ENCODE data around the gene ZNF236. TPM values are rescaled to one million over a fixed set of nuclear protein-coding genes. Genes with fewer than 3 reads are reported as not detected.
"Not testable (repeated sequence)": the region's sequence is repeated elsewhere in the genome, so short reads cannot be mapped to it uniquely, and the experiment has no call there.

Gene ZNF236
- total and polyA plus RNA-seq, 8 donors, result 2.6 to 13.3 (median 6.7) TPM

DNA sequence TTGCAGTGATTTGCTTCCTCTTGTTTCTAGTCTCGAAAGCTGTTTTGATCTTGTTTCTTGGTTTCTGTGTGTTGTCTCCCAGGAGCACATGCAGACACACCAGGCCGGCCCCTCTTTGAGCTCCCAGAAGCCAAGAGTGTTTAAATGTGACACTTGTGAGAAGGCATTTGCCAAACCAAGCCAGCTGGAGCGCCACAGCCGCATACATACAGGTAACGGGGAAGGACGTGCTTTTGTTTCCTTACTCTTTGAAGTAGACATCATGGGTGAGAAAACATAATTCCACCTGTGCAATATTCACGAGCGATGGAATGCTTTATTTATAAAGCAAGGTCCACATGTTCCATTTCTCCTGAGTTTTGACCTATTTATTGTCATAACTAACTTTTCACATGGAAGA, 137.2 kb downstream of the ZNF236 start:
- Histone ChIP-seq H3K4me3 (no peak overlapping the region), H3K9me3 (no peaks in the 10 kb centered on the region), H3K27me3 (no peaks in the 10 kb centered on the region), H3K27ac (no peak overlapping the region), H3K36me3 (peaks cover 0 to 7% (median 5%) of the 10 kb centered on the region in 3 donors), H3K4me1 (no peaks in the 10 kb centered on the region)
- FAIRE-seq (no peak), ATAC-seq (no peak), DNase-seq (no peak)
- intact Hi-C loops (cut with DNase I), result no loop called here
- TF ChIP-seq CTCF (IDR thresholded peaks at IDR 0.05), result no peak
- 93 to 95% methylated on average over 8 of the region's 8 CpGs for WGBS, 2 donors

DNA sequence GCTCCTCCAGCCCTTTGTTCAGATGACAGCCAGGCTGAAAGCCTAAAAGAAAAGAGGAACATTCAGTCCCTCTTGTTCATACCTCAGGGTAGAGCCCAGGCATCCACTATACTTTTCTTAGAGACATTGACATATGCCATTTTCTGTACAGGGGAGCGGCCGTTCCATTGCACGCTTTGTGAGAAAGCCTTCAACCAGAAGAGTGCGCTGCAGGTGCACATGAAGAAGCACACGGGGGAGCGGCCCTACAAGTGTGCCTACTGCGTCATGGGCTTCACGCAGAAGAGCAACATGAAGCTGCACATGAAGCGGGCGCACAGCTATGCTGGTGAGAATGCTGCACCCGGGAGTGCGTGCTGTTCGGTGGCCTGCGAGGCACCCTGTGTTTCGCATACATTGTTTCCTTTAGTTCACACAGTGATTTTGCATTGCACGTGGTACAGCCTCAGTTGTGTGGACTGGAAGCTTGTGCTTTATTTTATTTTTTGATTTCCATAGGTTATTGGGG, 138.2 kb downstream of the ZNF236 start:
- no peak for TF ChIP-seq CTCF (IDR thresholded peaks at IDR 0.05)
- no peak for FAIRE-seq
- DNase-seq, result no peak
- intact Hi-C loops (cut with DNase I), result no loop called here
- no peak for ATAC-seq
- 92 to 95% methylated on average over 16 of the region's 16 CpGs for WGBS, 2 donors
- Histone ChIP-seq H3K27ac (no peak overlapping the region), H3K4me1 (no peaks in the 10 kb centered on the region), H3K36me3 (peaks cover 0 to 7% (median 5%) of the 10 kb centered on the region in 3 donors), H3K4me3 (no peak overlapping the region), H3K27me3 (no peaks in the 10 kb centered on the region), H3K9me3 (no peaks in the 10 kb centered on the region)

GRCh38 chr18:76962851-76963250, 140.5 kb downstream of the ZNF236 start:
- no peak for FAIRE-seq
- WGBS, 2 donors, result 94 to 95% methylated on average over 1 of the region's 1 CpG
- intact Hi-C loops (cut with DNase I), result no loop called here

DNA sequence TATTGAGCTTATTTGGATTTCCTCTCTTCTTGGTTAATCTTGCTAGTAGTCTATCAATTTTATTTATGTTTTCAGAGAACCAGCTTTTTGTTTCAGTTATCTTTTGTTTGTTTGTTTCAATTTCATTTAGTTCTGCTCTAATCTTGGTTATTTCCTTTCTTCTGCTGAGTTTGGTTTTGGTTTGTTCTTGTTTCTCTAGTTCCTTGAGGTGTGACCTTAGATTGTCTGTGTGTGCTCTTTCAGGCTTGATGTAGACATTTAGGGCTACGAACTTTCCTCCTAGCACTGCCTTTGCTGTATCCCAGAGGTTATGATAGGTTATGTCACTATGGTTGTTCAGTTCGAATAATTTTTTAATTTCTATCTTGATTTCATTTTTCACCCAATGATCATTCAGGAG, 141.6 kb downstream of the ZNF236 start:
- H3K4me1 ChIP-seq, result no peaks in the 10 kb centered on the region
- peaks cover 0 to 7% (median 0%) of the 10 kb centered on the region in 3 donors for H3K36me3 ChIP-seq
- H3K27ac ChIP-seq, result no peak overlapping the region
- no peak for DNase-seq
- no peaks in the 10 kb centered on the region for H3K27me3 ChIP-seq
- FAIRE-seq, result no peak
- no peak for ATAC-seq
- no peak for TF ChIP-seq CTCF (IDR thresholded peaks at IDR 0.05)
- WGBS, 2 donors, result 85 to 95% methylated on average over 2 of the region's 2 CpGs
- H3K4me3 ChIP-seq, result no peak overlapping the region
- no peaks in the 10 kb centered on the region for H3K9me3 ChIP-seq
- intact Hi-C loops (cut with DNase I), result no loop called here

More at GRCh38 chr18:76962851-76963250, 140.5 kb downstream of the ZNF236 start:
- Histone ChIP-seq H3K27ac (no peak overlapping the region), H3K4me3 (no peak overlapping the region), H3K36me3 (peaks cover 0 to 7% (median 0%) of the 10 kb centered on the region in 3 donors), H3K4me1 (no peaks in the 10 kb centered on the region), H3K27me3 (no peaks in the 10 kb centered on the region), H3K9me3 (no peaks in the 10 kb centered on the region)
- TF ChIP-seq CTCF (IDR thresholded peaks at IDR 0.05), result no peak
- ATAC-seq (no peak), DNase-seq (no peak)

GRCh38 chr18:76965555-76966151, 143.3 kb downstream of the ZNF236 start:
- H3K36me3 ChIP-seq; intact Hi-C loops (cut with DNase I); H3K27me3 ChIP-seq; FAIRE-seq; ATAC-seq; H3K4me3 ChIP-seq; DNase-seq; H3K9me3 ChIP-seq; H3K4me1 ChIP-seq; H3K27ac ChIP-seq: not testable (repeated sequence)
- 94 to 97% methylated on average over 10 to 11 of the region's 11 CpGs for whole genome bisulfite sequencing, 2 donors

DNA sequence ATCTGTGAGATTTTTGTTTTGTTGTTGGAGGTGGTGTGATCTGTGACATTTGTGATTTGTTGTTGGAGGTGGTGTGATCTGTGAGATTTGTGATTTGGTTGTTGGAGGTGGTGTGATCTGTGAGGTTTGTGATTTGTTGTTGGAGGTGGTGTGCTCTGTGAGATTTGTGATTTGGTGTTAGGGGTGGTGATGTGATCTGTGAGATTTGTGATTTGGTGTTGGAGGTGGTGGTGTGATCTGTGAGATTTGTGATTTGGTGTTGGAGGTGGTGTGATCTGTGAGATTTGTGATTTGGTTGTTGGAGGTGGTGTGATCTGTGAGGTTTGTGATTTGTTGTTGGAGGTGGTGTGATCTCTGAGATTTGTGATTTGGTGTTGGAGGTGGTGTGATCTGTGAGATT, 144.9 kb downstream of the ZNF236 start:
- H3K9me3 ChIP-seq; ATAC-seq; DNase-seq; intact Hi-C loops (cut with DNase I); H3K27ac ChIP-seq; H3K4me1 ChIP-seq; H3K4me3 ChIP-seq; H3K36me3 ChIP-seq; H3K27me3 ChIP-seq: not testable (repeated sequence)
- FAIRE-seq, result peak; percentile 92
